Right renal pelvis (tissue), 4 donors: ENCODE results near the gene ARHGEF5. TPM values are rescaled to one million over a fixed set of nuclear protein-coding genes. Genes with fewer than 3 reads are reported as not detected.
"Not testable (repeated sequence)": the region's sequence is repeated elsewhere in the genome, so short reads cannot be mapped to it uniquely, and the experiment has no call there.

ENCODE experiments used
- DNase-seq, 4 donors: peaks; one replicate each; pipeline ENCODE4 v3.0.0-alpha.2; 2013; ENCODE audit warnings: low read depth in 4 of 4, low spot score in 3 of 4, missing footprints in 1 of 4
- polyA plus RNA-seq, 4 donors: library from polyadenylated mRNA; unstranded; fragments of 120-200 nt; gene quantifications; one replicate each; pipeline ENCODE4 v1.2.1, GENCODE V29; 2013; ENCODE audit not compliant: insufficient read length in 4 of 4

The ARHGEF5 gene
- 10 to 100 TPM; 19.3 to 36.9 (median 20.4) TPM for polyA plus RNA-seq

GRCh38 chr7:144355176-144355822 lies at the start of gene ARHGEF5:
ARHGEF5 (plus strand) TSS chr7:144355402; CDS start chr7:144362670, 7,268 bp downstream.
- DNase-seq, result not testable (repeated sequence)

GRCh38 chr7:144309702-144310101 lies 45.5 kb upstream of the ARHGEF5 start:
- DNase-seq, result not testable (repeated sequence)

- not testable (repeated sequence) for DNase-seq
Measured at GRCh38 chr7:144311218-144311617, 44.0 kb upstream of the ARHGEF5 start.

GRCh38 chr7:144311872-144312469 lies 43.2 kb upstream of the ARHGEF5 start, which contains the start of gene OR2A1:
OR2A1 (plus strand) TSS chr7:144312419; CDS start chr7:144318125, 5,706 bp downstream.
- DNase-seq, result not testable (repeated sequence)

- not testable (repeated sequence) for DNase-seq
Measured at GRCh38 chr7:144317537-144317936, 37.7 kb upstream of the ARHGEF5 start.

GRCh38 chr7:144319547-144319946 lies 35.7 kb upstream of the ARHGEF5 start:
- not testable (repeated sequence) for DNase-seq

- DNase-seq, result not testable (repeated sequence)
Measured at GRCh38 chr7:144321677-144322206, 33.5 kb upstream of the ARHGEF5 start.

GRCh38 chr7:144323359-144323758 lies 31.8 kb upstream of the ARHGEF5 start:
- not testable (repeated sequence) for DNase-seq

GRCh38 chr7:144325868-144326267 lies 29.3 kb upstream of the ARHGEF5 start:
- DNase-seq, result not testable (repeated sequence)

- DNase-seq, result not testable (repeated sequence)
Measured at GRCh38 chr7:144330044-144330443, 25.2 kb upstream of the ARHGEF5 start.

GRCh38 chr7:144331221-144331995 lies 23.8 kb upstream of the ARHGEF5 start:
- not testable (repeated sequence) for DNase-seq

- DNase-seq, result not testable (repeated sequence)
Measured at GRCh38 chr7:144331996-144332288, 23.3 kb upstream of the ARHGEF5 start.

GRCh38 chr7:144348625-144349024 lies 6.6 kb upstream of the ARHGEF5 start:
- DNase-seq, result not testable (repeated sequence)

GRCh38 chr7:144351667-144352066 lies 3.5 kb upstream of the ARHGEF5 start:
- not testable (repeated sequence) for DNase-seq

GRCh38 chr7:144356185-144356584 lies 983 bp downstream of the ARHGEF5 start:
- DNase-seq, result not testable (repeated sequence)

GRCh38 chr7:144356860-144357259 lies 1.7 kb downstream of the ARHGEF5 start:
- DNase-seq, result not testable (repeated sequence)

GRCh38 chr7:144362061-144362460 lies 6.9 kb downstream of the ARHGEF5 start:
- not testable (repeated sequence) for DNase-seq

- DNase-seq, result not testable (repeated sequence)
Measured at GRCh38 chr7:144365523-144365922, 10.3 kb downstream of the ARHGEF5 start.

- not testable (repeated sequence) for DNase-seq
Measured at GRCh38 chr7:144367250-144367649, 12.0 kb downstream of the ARHGEF5 start.

GRCh38 chr7:144369221-144369620 lies 14.0 kb downstream of the ARHGEF5 start:
- not testable (repeated sequence) for DNase-seq

- DNase-seq, result no peak
Measured at GRCh38 chr7:144378651-144379050, 23.4 kb downstream of the ARHGEF5 start.
